ENCODE measurements around the gene GYPE. TPM values are rescaled to one million over a fixed set of nuclear protein-coding genes. Genes with fewer than 3 reads are reported as not detected.
"Not testable (repeated sequence)": the region's sequence is repeated elsewhere in the genome, so short reads cannot be mapped to it uniquely, and the experiment has no call there.

GYPE gene
- total RNA-seq, 1 donor from 2014 or later = not detected

DNA sequence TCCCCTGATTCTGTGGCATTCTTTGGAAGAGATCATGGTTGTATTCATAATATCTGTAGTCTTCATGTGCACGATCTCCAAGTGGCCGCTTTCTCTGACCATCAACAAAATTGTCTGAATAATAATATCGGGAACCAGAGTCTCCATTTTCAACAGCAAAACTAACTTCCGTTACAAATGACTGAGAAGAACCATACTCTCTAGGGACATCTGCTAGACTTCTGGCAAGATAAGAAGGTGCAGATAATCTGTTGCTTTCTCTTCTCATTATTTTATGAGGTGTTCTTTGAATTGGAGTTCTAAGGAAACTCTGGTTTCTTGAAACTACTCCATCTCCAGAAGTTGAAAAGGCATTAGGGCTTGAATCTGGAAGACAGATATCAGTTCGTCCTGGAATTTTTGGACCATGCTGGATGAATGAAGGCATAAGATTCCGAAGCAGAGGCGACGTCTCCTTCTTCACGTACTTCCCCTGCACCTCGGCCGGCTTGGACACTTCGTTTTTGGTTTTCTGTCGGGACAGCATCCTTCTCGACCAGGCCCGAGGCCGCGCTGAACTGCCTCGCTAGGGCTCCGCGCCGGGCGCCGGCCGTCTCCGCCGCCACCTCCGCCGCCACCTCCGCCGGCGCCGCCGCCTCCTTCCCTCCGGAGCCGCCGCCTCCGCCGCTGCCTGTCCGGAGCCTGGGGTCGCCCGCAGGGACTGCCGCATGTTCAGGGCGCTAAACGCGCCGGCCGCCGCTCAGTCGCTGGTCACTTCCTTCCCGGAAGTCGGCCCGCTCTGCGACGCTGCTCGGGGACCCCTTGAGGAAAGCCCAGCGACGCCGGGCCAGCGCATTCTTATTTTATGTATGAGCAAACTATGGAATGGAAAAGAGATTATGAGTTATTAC lies 6.4 kb upstream of the GYPE start:
- not testable (repeated sequence) for H3K27ac ChIP-seq (ENCODE audit: low read depth, low read length); H3K4me3 ChIP-seq (ENCODE audit: insufficient read depth, low read depth, low read length); H3K27me3 ChIP-seq (ENCODE audit: insufficient read depth, low read length); H3K36me3 ChIP-seq (ENCODE audit: insufficient read depth, low read length); H3K79me2 ChIP-seq (ENCODE audit: insufficient read depth, low read length); H3K4me1 ChIP-seq (ENCODE audit: insufficient read depth, low read length); H3K27ac Mint-ChIP-seq (ENCODE audit: unreplicated experiment); H3K4me1 Mint-ChIP-seq (ENCODE audit: low read depth, unreplicated experiment); DNase-seq (ENCODE audit: low read depth); H3K9me3 ChIP-seq (ENCODE audit: insufficient read depth, low read depth, low read length); H3K36me3 Mint-ChIP-seq (ENCODE audit: low read depth, unreplicated experiment); H4K20me1 ChIP-seq (ENCODE audit: insufficient read depth, low read length); H3K27me3 Mint-ChIP-seq (ENCODE audit: low read depth, unreplicated experiment); H3K9me3 Mint-ChIP-seq (ENCODE audit: unreplicated experiment)
- Histone ChIP-seq H2AFZ (ENCODE audit: low read depth, low read length) (peak overlapping the region; percentile 80), H3K4me2 (ENCODE audit: low read length) (peak overlapping the region; percentile 83), H3K9ac (ENCODE audit: low read length) (peak overlapping the region; percentile 50)
- peak; percentile 39 for FAIRE-seq
- peak overlapping the region; percentile 20 for H3K4me3 Mint-ChIP-seq (ENCODE audit: unreplicated experiment)

DNA sequence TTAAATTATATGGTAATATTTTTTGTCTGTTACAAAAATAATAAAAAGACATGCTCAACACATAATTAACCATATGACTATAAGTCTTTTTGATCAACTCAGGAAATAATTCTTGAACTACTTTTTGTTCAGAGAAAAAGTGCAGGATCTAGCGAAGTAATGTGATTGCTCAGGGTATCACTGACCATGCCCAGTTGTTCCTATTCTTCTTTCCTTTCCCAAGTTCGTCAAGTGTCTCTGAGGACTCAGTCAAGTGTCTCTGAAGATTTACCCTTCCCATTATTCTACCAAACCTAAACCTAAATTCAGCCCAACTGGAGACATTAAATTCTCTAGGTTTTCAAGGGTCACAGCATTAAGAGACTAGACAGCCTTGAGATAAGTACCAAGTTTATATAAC lies 5.5 kb upstream of the GYPE start:
- H3K27me3 Mint-ChIP-seq (ENCODE audit: low read depth, unreplicated experiment); DNase-seq (ENCODE audit: low read depth); H2AFZ ChIP-seq (ENCODE audit: low read depth, low read length); H4K20me1 ChIP-seq (ENCODE audit: insufficient read depth, low read length); H3K79me2 ChIP-seq (ENCODE audit: insufficient read depth, low read length); H3K9me3 ChIP-seq (ENCODE audit: insufficient read depth, low read depth, low read length); H3K4me1 Mint-ChIP-seq (ENCODE audit: low read depth, unreplicated experiment); H3K4me3 Mint-ChIP-seq (ENCODE audit: unreplicated experiment); H3K27me3 ChIP-seq (ENCODE audit: insufficient read depth, low read length); H3K36me3 ChIP-seq (ENCODE audit: insufficient read depth, low read length); H3K27ac ChIP-seq (ENCODE audit: low read depth, low read length); H3K4me2 ChIP-seq (ENCODE audit: low read length); H3K27ac Mint-ChIP-seq (ENCODE audit: unreplicated experiment); H3K9ac ChIP-seq (ENCODE audit: low read length); H3K4me3 ChIP-seq (ENCODE audit: insufficient read depth, low read depth, low read length); H3K4me1 ChIP-seq (ENCODE audit: insufficient read depth, low read length); FAIRE-seq; H3K9me3 Mint-ChIP-seq (ENCODE audit: unreplicated experiment); H3K36me3 Mint-ChIP-seq (ENCODE audit: low read depth, unreplicated experiment): not testable (repeated sequence)

DNA sequence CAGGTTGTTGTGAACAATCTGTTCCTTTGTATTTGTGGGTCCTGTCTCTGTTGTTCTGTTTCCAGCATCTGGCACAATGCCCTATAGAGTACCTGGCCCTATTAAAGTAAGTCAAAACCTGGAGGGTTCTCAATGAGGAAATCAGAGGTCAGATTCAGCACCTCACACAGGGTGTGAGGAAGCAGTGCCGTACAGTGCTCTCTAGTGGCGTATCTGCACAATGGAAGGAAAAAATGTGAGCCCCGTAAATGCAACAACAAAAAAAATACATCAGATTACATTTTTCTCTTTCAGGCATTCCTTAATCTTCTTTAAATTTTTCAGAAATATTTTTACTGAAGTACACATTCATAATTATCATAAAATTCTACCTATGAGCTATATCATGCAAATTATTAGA lies 2.5 kb upstream of the GYPE start:
- H4K20me1 ChIP-seq (ENCODE audit: insufficient read depth, low read length); H3K4me2 ChIP-seq (ENCODE audit: low read length); H3K27ac ChIP-seq (ENCODE audit: low read depth, low read length); H3K79me2 ChIP-seq (ENCODE audit: insufficient read depth, low read length); H3K4me3 Mint-ChIP-seq (ENCODE audit: unreplicated experiment); FAIRE-seq; H3K27ac Mint-ChIP-seq (ENCODE audit: unreplicated experiment); H3K9me3 Mint-ChIP-seq (ENCODE audit: unreplicated experiment); H3K27me3 ChIP-seq (ENCODE audit: insufficient read depth, low read length); H3K27me3 Mint-ChIP-seq (ENCODE audit: low read depth, unreplicated experiment); H2AFZ ChIP-seq (ENCODE audit: low read depth, low read length); H3K36me3 Mint-ChIP-seq (ENCODE audit: low read depth, unreplicated experiment); H3K4me3 ChIP-seq (ENCODE audit: insufficient read depth, low read depth, low read length); H3K36me3 ChIP-seq (ENCODE audit: insufficient read depth, low read length); DNase-seq (ENCODE audit: low read depth); H3K9me3 ChIP-seq (ENCODE audit: insufficient read depth, low read depth, low read length); H3K4me1 ChIP-seq (ENCODE audit: insufficient read depth, low read length); H3K4me1 Mint-ChIP-seq (ENCODE audit: low read depth, unreplicated experiment); H3K9ac ChIP-seq (ENCODE audit: low read length): not testable (repeated sequence)
- TF ChIP-seq, protein P1, sequence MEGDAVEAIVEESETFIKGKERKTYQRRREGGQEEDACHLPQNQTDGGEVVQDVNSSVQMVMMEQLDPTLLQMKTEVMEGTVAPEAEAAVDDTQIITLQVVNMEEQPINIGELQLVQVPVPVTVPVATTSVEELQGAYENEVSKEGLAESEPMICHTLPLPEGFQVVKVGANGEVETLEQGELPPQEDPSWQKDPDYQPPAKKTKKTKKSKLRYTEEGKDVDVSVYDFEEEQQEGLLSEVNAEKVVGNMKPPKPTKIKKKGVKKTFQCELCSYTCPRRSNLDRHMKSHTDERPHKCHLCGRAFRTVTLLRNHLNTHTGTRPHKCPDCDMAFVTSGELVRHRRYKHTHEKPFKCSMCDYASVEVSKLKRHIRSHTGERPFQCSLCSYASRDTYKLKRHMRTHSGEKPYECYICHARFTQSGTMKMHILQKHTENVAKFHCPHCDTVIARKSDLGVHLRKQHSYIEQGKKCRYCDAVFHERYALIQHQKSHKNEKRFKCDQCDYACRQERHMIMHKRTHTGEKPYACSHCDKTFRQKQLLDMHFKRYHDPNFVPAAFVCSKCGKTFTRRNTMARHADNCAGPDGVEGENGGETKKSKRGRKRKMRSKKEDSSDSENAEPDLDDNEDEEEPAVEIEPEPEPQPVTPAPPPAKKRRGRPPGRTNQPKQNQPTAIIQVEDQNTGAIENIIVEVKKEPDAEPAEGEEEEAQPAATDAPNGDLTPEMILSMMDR (IDR thresholded peaks at IDR 0.05; ENCODE audit: insufficient read depth, low read depth, low read length) = peak; percentile 34

DNA sequence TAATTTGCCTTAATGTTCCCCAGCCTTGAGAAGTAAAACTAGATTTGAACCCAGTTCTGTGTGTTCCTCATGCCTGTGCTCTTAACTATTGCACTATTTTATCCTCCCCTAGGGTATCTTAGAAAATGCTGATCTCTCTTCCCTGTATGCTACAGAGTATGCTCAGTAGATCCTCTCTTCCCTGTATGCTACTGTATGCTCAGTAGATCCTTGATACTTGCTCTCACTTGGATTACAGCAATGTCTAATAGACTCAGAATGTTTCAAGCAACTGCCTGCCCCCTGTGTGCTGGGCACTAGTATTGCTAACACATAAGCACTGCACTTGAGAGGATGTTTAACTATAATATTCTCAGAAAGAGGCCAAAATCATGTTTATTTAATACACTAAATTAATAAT lies 928 bp downstream of the GYPE start:
- not testable (repeated sequence) for H3K27me3 ChIP-seq (ENCODE audit: insufficient read depth, low read length); H3K4me2 ChIP-seq (ENCODE audit: low read length); H2AFZ ChIP-seq (ENCODE audit: low read depth, low read length); H3K4me1 Mint-ChIP-seq (ENCODE audit: low read depth, unreplicated experiment); H3K27ac Mint-ChIP-seq (ENCODE audit: unreplicated experiment); FAIRE-seq; H3K9me3 Mint-ChIP-seq (ENCODE audit: unreplicated experiment); H4K20me1 ChIP-seq (ENCODE audit: insufficient read depth, low read length); H3K4me3 Mint-ChIP-seq (ENCODE audit: unreplicated experiment); H3K36me3 Mint-ChIP-seq (ENCODE audit: low read depth, unreplicated experiment); H3K79me2 ChIP-seq (ENCODE audit: insufficient read depth, low read length); H3K9ac ChIP-seq (ENCODE audit: low read length); H3K27ac ChIP-seq (ENCODE audit: low read depth, low read length); H3K4me3 ChIP-seq (ENCODE audit: insufficient read depth, low read depth, low read length); H3K36me3 ChIP-seq (ENCODE audit: insufficient read depth, low read length); H3K4me1 ChIP-seq (ENCODE audit: insufficient read depth, low read length); DNase-seq (ENCODE audit: low read depth); H3K27me3 Mint-ChIP-seq (ENCODE audit: low read depth, unreplicated experiment); H3K9me3 ChIP-seq (ENCODE audit: insufficient read depth, low read depth, low read length)

DNA sequence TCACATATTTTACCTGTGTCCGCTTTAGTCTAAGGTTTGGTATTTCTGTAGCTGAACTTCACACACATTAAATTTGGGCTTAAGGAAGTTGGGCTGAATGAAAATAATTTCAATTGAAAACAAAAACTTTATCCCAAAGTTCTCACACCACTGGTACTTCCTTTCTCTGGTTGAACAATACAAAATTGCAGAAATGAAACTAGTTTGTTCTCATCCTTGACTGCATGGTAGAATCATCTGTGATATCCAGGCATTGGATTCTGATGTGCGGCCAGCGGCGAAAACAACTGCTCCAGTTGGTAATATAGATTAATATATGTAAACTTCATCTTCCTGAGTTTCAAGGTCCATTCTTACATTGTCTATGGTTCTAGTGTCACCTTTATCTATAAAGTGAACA lies 15.0 kb downstream of the GYPE start:
- not testable (repeated sequence) for H3K4me1 ChIP-seq (ENCODE audit: insufficient read depth, low read length); H3K9me3 Mint-ChIP-seq (ENCODE audit: unreplicated experiment); H3K27me3 Mint-ChIP-seq (ENCODE audit: low read depth, unreplicated experiment); H3K27ac ChIP-seq (ENCODE audit: low read depth, low read length); H3K36me3 ChIP-seq (ENCODE audit: insufficient read depth, low read length); H3K79me2 ChIP-seq (ENCODE audit: insufficient read depth, low read length); H3K27ac Mint-ChIP-seq (ENCODE audit: unreplicated experiment); FAIRE-seq; H3K27me3 ChIP-seq (ENCODE audit: insufficient read depth, low read length); H4K20me1 ChIP-seq (ENCODE audit: insufficient read depth, low read length); H3K36me3 Mint-ChIP-seq (ENCODE audit: low read depth, unreplicated experiment); H2AFZ ChIP-seq (ENCODE audit: low read depth, low read length); H3K9ac ChIP-seq (ENCODE audit: low read length); H3K4me2 ChIP-seq (ENCODE audit: low read length); H3K4me3 ChIP-seq (ENCODE audit: insufficient read depth, low read depth, low read length); H3K4me3 Mint-ChIP-seq (ENCODE audit: unreplicated experiment); H3K9me3 ChIP-seq (ENCODE audit: insufficient read depth, low read depth, low read length); H3K4me1 Mint-ChIP-seq (ENCODE audit: low read depth, unreplicated experiment); DNase-seq (ENCODE audit: low read depth)

All from astrocyte (in vitro differentiated cells and primary cell).